ENCODE data around the gene SLC6A8.

The SLC6A8 gene

DNA sequence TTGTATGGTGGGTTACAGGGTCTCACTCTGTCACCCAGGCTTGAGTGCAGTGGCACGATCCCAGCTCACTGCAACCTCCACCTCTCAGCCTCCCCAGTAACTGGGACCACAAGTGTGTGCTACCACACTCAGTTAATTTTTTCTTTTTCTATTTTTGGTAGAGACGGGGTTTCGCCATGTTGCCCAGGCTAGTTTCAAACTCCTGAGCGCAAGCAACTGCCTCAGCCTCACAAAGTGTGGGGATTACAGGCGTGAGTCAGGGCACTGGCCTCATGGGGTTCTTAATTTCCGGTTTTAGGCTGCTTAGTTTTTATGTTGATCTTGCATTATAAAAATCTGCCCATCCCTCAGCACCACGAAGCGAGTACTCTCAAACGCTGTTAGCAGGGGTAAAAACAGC, 29.7 kb downstream of the SLC6A8 start:
- Histone ChIP-seq H3K4me2 (no peak overlapping the region), H3K79me2 (ENCODE audit: insufficient read depth, low read depth) (peaks cover 8% of the 10 kb centered on the region), H3K27ac (no peak overlapping the region), H2AFZ (ENCODE audit: low read depth) (no peak overlapping the region), H3K4me1 (ENCODE audit: low read depth, poor library complexity, severe bottlenecking) (peaks cover 6% of the 10 kb centered on the region), H3K36me3 (ENCODE audit: insufficient read depth) (no peaks in the 10 kb centered on the region), H4K20me1 (ENCODE audit: insufficient read depth) (no peaks in the 10 kb centered on the region), H3K4me3 (IDR thresholded peaks at IDR 0.05; ENCODE audit: insufficient read depth, low read depth, low read length) (no peak overlapping the region), H3K9ac (no peak overlapping the region), H3K27me3 (ENCODE audit: insufficient read depth, low read depth) (no peaks in the 10 kb centered on the region)
- TF ChIP-seq, protein P1, sequence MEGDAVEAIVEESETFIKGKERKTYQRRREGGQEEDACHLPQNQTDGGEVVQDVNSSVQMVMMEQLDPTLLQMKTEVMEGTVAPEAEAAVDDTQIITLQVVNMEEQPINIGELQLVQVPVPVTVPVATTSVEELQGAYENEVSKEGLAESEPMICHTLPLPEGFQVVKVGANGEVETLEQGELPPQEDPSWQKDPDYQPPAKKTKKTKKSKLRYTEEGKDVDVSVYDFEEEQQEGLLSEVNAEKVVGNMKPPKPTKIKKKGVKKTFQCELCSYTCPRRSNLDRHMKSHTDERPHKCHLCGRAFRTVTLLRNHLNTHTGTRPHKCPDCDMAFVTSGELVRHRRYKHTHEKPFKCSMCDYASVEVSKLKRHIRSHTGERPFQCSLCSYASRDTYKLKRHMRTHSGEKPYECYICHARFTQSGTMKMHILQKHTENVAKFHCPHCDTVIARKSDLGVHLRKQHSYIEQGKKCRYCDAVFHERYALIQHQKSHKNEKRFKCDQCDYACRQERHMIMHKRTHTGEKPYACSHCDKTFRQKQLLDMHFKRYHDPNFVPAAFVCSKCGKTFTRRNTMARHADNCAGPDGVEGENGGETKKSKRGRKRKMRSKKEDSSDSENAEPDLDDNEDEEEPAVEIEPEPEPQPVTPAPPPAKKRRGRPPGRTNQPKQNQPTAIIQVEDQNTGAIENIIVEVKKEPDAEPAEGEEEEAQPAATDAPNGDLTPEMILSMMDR (conservative IDR thresholded peaks at IDR 0.05; ENCODE audit: low read depth, low read length): no peak

- peaks cover 9% of the 10 kb centered on the region for H3K4me1 ChIP-seq (ENCODE audit: low read depth, poor library complexity, severe bottlenecking)
- H3K4me3 ChIP-seq (IDR thresholded peaks at IDR 0.05; ENCODE audit: insufficient read depth, low read depth, low read length): no peak overlapping the region
- H2AFZ ChIP-seq (ENCODE audit: low read depth): no peak overlapping the region
- no peak overlapping the region for H3K27ac ChIP-seq
- TF ChIP-seq, protein P1 (conservative IDR thresholded peaks at IDR 0.05; ENCODE audit: low read depth, low read length): no peak
- H3K27me3 ChIP-seq (ENCODE audit: insufficient read depth, low read depth): no peaks in the 10 kb centered on the region
- no peak overlapping the region for H3K9ac ChIP-seq
- no peak overlapping the region for H3K4me2 ChIP-seq
- H4K20me1 ChIP-seq (ENCODE audit: insufficient read depth): no peaks in the 10 kb centered on the region
- H3K79me2 ChIP-seq (ENCODE audit: insufficient read depth, low read depth): peaks cover 19% of the 10 kb centered on the region
- H3K36me3 ChIP-seq (ENCODE audit: insufficient read depth): no peaks in the 10 kb centered on the region
Observed at GRCh38 chrX:153719238-153719637, 31.5 kb downstream of the SLC6A8 start.

GRCh38 chrX:153719701-153720100, 32.0 kb downstream of the SLC6A8 start:
- H3K27me3 ChIP-seq (ENCODE audit: insufficient read depth, low read depth): no peaks in the 10 kb centered on the region
- H3K4me1 ChIP-seq (ENCODE audit: low read depth, poor library complexity, severe bottlenecking): peaks cover 9% of the 10 kb centered on the region
- H3K9ac ChIP-seq: no peak overlapping the region
- H4K20me1 ChIP-seq (ENCODE audit: insufficient read depth): no peaks in the 10 kb centered on the region
- TF ChIP-seq, protein P1 (conservative IDR thresholded peaks at IDR 0.05; ENCODE audit: low read depth, low read length): no peak
- H3K4me3 ChIP-seq (IDR thresholded peaks at IDR 0.05; ENCODE audit: insufficient read depth, low read depth, low read length): no peak overlapping the region
- no peak overlapping the region for H3K27ac ChIP-seq
- H3K79me2 ChIP-seq (ENCODE audit: insufficient read depth, low read depth): peaks cover 19% of the 10 kb centered on the region
- H3K36me3 ChIP-seq (ENCODE audit: insufficient read depth): no peaks in the 10 kb centered on the region
- H2AFZ ChIP-seq (ENCODE audit: low read depth): no peak overlapping the region
- no peak overlapping the region for H3K4me2 ChIP-seq

- peak overlapping the region; percentile 47; the same call in 1 of the 2 replicates for H3K9ac ChIP-seq
- H3K79me2 ChIP-seq (ENCODE audit: insufficient read depth, low read depth): peaks cover 19% of the 10 kb centered on the region
- H3K27me3 ChIP-seq (ENCODE audit: insufficient read depth, low read depth): no peaks in the 10 kb centered on the region
- no peak overlapping the region for H2AFZ ChIP-seq (ENCODE audit: low read depth)
- H3K27ac ChIP-seq: peak overlapping the region; percentile 50
- TF ChIP-seq, protein P1 (conservative IDR thresholded peaks at IDR 0.05; ENCODE audit: low read depth, low read length): no peak
- no peaks in the 10 kb centered on the region for H4K20me1 ChIP-seq (ENCODE audit: insufficient read depth)
- no peak overlapping the region for H3K4me3 ChIP-seq (IDR thresholded peaks at IDR 0.05; ENCODE audit: insufficient read depth, low read depth, low read length)
- H3K36me3 ChIP-seq (ENCODE audit: insufficient read depth): no peaks in the 10 kb centered on the region
- peak overlapping the region; percentile 78 for H3K4me2 ChIP-seq
- peaks cover 29% of the 10 kb centered on the region for H3K4me1 ChIP-seq (ENCODE audit: low read depth, poor library complexity, severe bottlenecking)
Observed at GRCh38 chrX:153722704-153723350, 35.1 kb downstream of the SLC6A8 start.

All from KMS-11 (cell line).